ENCODE measurements around the gene BRD7. TPM values are rescaled to one million over a fixed set of nuclear protein-coding genes. Genes with fewer than 3 reads are reported as not detected.

BRD7 gene
- total RNA-seq, 1 donor from 2014 or later = 104 TPM

DNA sequence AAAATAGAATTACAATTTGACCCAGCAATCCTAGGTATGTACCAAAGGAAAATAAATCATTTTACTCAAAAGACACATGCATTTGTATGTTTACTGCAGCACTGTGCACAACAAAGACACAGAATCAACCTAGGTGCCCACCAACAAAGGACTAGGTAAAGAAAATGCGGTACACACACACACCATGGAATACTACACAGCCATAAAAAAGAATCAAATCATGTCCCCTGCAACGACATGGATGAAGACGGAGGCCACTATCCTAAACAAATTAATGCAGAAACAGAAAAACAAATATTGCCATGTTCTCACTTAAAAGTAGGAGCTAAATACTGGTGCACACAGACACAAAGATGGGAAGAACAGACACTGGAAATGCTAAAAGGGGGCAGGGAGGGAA, 36.2 kb downstream of the BRD7 start:
- H3K4me3 Mint-ChIP-seq (ENCODE audit: low read depth) = no peak overlapping the region
- no peaks in the 10 kb centered on the region for H3K27me3 Mint-ChIP-seq
- H3K27ac Mint-ChIP-seq = no peak overlapping the region
- DNase-seq (ENCODE audit: low spot score, unreplicated experiment) = no peak
- H3K4me1 Mint-ChIP-seq (ENCODE audit: low read depth) = peaks cover 8% of the 10 kb centered on the region
- no peak for TF ChIP-seq CTCF (IDR thresholded peaks at IDR 0.05; ENCODE audit: unreplicated experiment)
- H3K36me3 Mint-ChIP-seq (ENCODE audit: insufficient read depth) = peaks cover 30% of the 10 kb centered on the region
- H3K9me3 Mint-ChIP-seq (ENCODE audit: low read depth) = peaks cover 3% of the 10 kb centered on the region

- DNase-seq (ENCODE audit: low spot score, unreplicated experiment) = no peak
- H3K27me3 Mint-ChIP-seq = no peaks in the 10 kb centered on the region
- H3K36me3 Mint-ChIP-seq (ENCODE audit: insufficient read depth) = peaks cover 27% of the 10 kb centered on the region
- H3K9me3 Mint-ChIP-seq (ENCODE audit: low read depth) = peaks cover 3% of the 10 kb centered on the region
- TF ChIP-seq CTCF (IDR thresholded peaks at IDR 0.05; ENCODE audit: unreplicated experiment) = no peak
- peaks cover 8% of the 10 kb centered on the region for H3K4me1 Mint-ChIP-seq (ENCODE audit: low read depth)
- no peak overlapping the region for H3K4me3 Mint-ChIP-seq (ENCODE audit: low read depth)
- no peak overlapping the region for H3K27ac Mint-ChIP-seq
These were observed 37.2 kb downstream of the BRD7 start for GRCh38 chr16:50331570-50331969.

GRCh38 chr16:50329446-50330189, 39.2 kb downstream of the BRD7 start:
- DNase-seq (ENCODE audit: low spot score, unreplicated experiment) = no peak
- Mint-ChIP-seq H3K9me3 (ENCODE audit: low read depth) (peaks cover 3% of the 10 kb centered on the region), H3K27ac (no peak overlapping the region), H3K27me3 (no peaks in the 10 kb centered on the region), H3K36me3 (ENCODE audit: insufficient read depth) (peaks cover 26% of the 10 kb centered on the region), H3K4me1 (ENCODE audit: low read depth) (peaks cover 8% of the 10 kb centered on the region), H3K4me3 (ENCODE audit: low read depth) (no peak overlapping the region)
- no peak for TF ChIP-seq CTCF (IDR thresholded peaks at IDR 0.05; ENCODE audit: unreplicated experiment)

GRCh38 chr16:50326835-50327465, 41.8 kb downstream of the BRD7 start:
- no peak for DNase-seq (ENCODE audit: low spot score, unreplicated experiment)
- no peaks in the 10 kb centered on the region for H3K27me3 Mint-ChIP-seq
- no peak overlapping the region for H3K27ac Mint-ChIP-seq
- H3K9me3 Mint-ChIP-seq (ENCODE audit: low read depth) = no peaks in the 10 kb centered on the region
- no peak overlapping the region for H3K4me3 Mint-ChIP-seq (ENCODE audit: low read depth)
- H3K4me1 Mint-ChIP-seq (ENCODE audit: low read depth) = peaks cover 4% of the 10 kb centered on the region
- peak; percentile 45 for TF ChIP-seq CTCF (IDR thresholded peaks at IDR 0.05; ENCODE audit: unreplicated experiment)
- peaks cover 13% of the 10 kb centered on the region for H3K36me3 Mint-ChIP-seq (ENCODE audit: insufficient read depth)

DNA sequence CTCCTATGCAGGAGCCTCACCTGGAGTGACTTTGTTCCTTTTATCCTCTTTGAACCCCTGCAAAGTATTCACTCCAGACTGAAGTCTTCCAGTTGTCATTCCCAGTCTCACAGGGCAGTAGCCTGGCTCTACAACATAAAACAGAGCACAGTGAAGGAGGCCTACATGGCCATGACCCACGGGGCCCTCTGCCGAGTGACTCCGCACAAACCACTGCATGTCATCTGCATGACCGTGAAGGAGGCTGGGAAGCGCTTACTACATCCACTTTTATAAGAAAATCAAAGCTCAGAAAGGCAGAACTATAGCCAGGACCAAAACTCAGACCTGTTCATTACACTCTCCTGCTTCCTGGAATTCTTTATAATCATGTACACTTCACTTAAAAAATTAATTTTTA, 42.5 kb downstream of the BRD7 start:
- Mint-ChIP-seq H3K9me3 (ENCODE audit: low read depth) (no peaks in the 10 kb centered on the region), H3K36me3 (ENCODE audit: insufficient read depth) (peaks cover 12% of the 10 kb centered on the region), H3K4me3 (ENCODE audit: low read depth) (no peak overlapping the region), H3K27me3 (no peaks in the 10 kb centered on the region), H3K4me1 (ENCODE audit: low read depth) (no peaks in the 10 kb centered on the region), H3K27ac (no peak overlapping the region)
- DNase-seq (ENCODE audit: low spot score, unreplicated experiment) = no peak
- TF ChIP-seq CTCF (IDR thresholded peaks at IDR 0.05; ENCODE audit: unreplicated experiment) = no peak

All from progenitor cell of endocrine pancreas (in vitro differentiated cells).